ENCODE measurements around the gene PAQR8. TPM values are rescaled to one million over a fixed set of nuclear protein-coding genes. Genes with fewer than 3 reads are reported as not detected.

Gene PAQR8
- total and polyA plus RNA-seq, 2 of the 13 experiments (the other 11 are each of a cell fraction or from before 2014, with no cell fraction given), result 37.7 to 50.7 TPM

DNA sequence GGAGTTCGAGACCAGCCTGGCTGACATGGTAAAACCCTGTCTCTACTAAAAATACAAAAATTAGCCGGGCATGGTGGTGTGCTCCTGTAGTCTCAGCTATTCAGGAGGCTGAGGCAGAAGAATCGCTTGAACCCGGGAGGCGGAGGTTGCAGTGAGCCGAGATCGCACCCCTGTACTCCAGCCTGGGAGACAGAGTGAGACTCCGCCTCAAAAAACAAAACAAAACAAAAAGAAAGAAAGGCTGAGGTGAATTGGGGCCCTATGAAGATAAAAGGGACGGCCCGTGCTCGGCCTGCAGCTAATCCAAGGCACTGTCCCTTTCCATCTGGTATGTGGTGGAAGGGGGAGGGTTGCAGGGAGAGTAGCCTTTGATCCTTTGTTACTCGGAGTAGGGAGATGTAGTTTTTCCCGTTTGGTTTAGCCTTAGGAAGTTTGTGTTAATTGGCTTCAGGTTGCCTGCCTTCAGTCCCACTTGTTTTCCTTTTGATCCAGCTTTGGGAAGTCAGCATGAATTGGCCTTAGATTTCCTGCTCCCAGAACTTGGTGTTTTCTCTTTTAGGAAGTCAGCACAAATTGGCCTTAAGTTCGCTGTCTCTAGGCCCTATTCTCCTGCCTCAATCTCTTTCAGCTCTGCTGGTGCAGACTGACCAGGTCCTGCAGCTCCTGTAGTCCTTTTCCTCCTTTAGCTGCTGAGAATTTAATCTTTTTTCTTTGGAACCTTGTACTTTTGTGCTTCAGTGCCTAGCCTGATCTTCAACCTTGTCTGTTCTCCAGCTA, 36.1 kb upstream of the PAQR8 start (continued):
- TF ChIP-seq TSC22D2 (CRISPR knock-in tag; IDR thresholded peaks at IDR 0.05; ENCODE audit: borderline replicate concordance) (no peak), POLR2AphosphoS2 (IDR thresholded peaks at IDR 0.05; ENCODE audit: low read depth, low read length) (no peak), ARID3A (IDR thresholded peaks at IDR 0.05; ENCODE audit: low read depth, low read length) (no peak), ZNF670 (CRISPR knock-in tag; IDR thresholded peaks at IDR 0.05; ENCODE audit: borderline replicate concordance) (no peak), ZNF556 (CRISPR knock-in tag; IDR thresholded peaks at IDR 0.05; ENCODE audit: borderline replicate concordance) (peak; percentile 89; the same call in 1 of the 2 replicates), ZNF329 (CRISPR knock-in tag; IDR thresholded peaks at IDR 0.05; ENCODE audit: low read depth) (no peak), FOSL1 (CRISPR knock-in tag; IDR thresholded peaks at IDR 0.05; ENCODE audit: borderline replicate concordance) (no peak; the same call in 1 of the 2 replicates), ZNF747 (CRISPR knock-in tag; IDR thresholded peaks at IDR 0.05; ENCODE audit: borderline replicate concordance) (peak; percentile 74; the same call in 1 of the 2 replicates), ZNF350 (CRISPR knock-in tag; IDR thresholded peaks at IDR 0.05; ENCODE audit: borderline replicate concordance, low read depth) (no peak), SYNCRIP (IDR thresholded peaks at IDR 0.05; ENCODE audit: insufficient read depth, low read depth, low read length) (no peak), NR2F2 (IDR thresholded peaks at IDR 0.05; ENCODE audit: borderline replicate concordance, low read depth) (no peak), MTF2 (CRISPR knock-in tag; IDR thresholded peaks at IDR 0.05; ENCODE audit: borderline replicate concordance) (no peak), HNRNPH1 (optimal IDR thresholded peaks at IDR 0.05; ENCODE audit: low read depth, low read length) (no peak), ZNF564 (CRISPR knock-in tag; IDR thresholded peaks at IDR 0.05) (0 out of 2 replicates have a peak, but pooled peaks have one; percentile 65), RORA (CRISPR knock-in tag; IDR thresholded peaks at IDR 0.05) (no peak), TARDBP (CRISPR knock-in tag; IDR thresholded peaks at IDR 0.05) (peak; percentile 93), RAD51 (IDR thresholded peaks at IDR 0.05; ENCODE audit: borderline replicate concordance) (no peak), ZFP36L1 (CRISPR knock-in tag; IDR thresholded peaks at IDR 0.05) (no peak), ZNF614 (CRISPR knock-in tag; IDR thresholded peaks at IDR 0.05; ENCODE audit: borderline replicate concordance) (peak; percentile 85; the same call in 1 of the 2 replicates)
- TF ChIP-seq, protein P1, sequence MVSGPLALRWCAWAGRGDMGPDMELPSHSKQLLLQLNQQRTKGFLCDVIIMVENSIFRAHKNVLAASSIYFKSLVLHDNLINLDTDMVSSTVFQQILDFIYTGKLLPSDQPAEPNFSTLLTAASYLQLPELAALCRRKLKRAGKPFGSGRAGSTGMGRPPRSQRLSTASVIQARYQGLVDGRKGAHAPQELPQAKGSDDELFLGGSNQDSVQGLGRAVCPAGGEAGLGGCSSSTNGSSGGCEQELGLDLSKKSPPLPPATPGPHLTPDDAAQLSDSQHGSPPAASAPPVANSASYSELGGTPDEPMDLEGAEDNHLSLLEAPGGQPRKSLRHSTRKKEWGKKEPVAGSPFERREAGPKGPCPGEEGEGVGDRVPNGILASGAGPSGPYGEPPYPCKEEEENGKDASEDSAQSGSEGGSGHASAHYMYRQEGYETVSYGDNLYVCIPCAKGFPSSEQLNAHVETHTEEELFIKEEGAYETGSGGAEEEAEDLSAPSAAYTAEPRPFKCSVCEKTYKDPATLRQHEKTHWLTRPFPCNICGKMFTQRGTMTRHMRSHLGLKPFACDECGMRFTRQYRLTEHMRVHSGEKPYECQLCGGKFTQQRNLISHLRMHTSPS (CRISPR knock-in tag; IDR thresholded peaks at IDR 0.05; ENCODE audit: low read depth), result no peak
- TF ChIP-seq, protein P2, sequence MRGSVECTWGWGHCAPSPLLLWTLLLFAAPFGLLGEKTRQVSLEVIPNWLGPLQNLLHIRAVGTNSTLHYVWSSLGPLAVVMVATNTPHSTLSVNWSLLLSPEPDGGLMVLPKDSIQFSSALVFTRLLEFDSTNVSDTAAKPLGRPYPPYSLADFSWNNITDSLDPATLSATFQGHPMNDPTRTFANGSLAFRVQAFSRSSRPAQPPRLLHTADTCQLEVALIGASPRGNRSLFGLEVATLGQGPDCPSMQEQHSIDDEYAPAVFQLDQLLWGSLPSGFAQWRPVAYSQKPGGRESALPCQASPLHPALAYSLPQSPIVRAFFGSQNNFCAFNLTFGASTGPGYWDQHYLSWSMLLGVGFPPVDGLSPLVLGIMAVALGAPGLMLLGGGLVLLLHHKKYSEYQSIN (CRISPR knock-in tag; IDR thresholded peaks at IDR 0.05; ENCODE audit: borderline replicate concordance), result no peak
- TF ChIP-seq, protein P3, sequence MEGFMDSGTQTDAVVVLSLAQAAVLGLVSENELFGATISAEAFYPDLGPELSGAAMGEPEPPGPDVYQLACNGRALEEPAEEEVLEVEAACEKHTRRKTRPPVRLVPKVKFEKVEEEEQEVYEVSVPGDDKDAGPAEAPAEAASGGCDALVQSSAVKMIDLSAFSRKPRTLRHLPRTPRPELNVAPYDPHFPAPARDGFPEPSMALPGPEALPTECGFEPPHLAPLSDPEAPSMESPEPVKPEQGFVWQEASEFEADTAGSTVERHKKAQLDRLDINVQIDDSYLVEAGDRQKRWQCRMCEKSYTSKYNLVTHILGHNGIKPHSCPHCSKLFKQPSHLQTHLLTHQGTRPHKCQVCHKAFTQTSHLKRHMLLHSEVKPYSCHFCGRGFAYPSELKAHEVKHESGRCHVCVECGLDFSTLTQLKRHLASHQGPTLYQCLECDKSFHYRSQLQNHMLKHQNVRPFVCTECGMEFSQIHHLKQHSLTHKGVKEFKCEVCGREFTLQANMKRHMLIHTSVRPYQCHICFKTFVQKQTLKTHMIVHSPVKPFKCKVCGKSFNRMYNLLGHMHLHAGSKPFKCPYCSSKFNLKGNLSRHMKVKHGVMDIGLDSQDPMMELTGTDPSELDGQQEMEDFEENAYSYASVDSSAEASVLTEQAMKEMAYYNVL (CRISPR knock-in tag; IDR thresholded peaks at IDR 0.05; ENCODE audit: borderline replicate concordance), result peak; percentile 87
